B cell (primary cell): ENCODE data around the gene AGR3.

Source experiments
- CTCF ChIP-seq: fragments of 200-600 bp; IDR thresholded peaks from one replicate; pipeline ENCODE4 v1.8.0; 2022; ENCODE audit warnings: antibody characterized with exemption, mild to moderate bottlenecking
- EZH2 ChIP-seq: IDR thresholded peaks from 2 replicates; pipeline ENCODE4 v1.6.1; 2012; ENCODE audit warnings: borderline replicate concordance, low read depth, mild to moderate bottlenecking, moderate library complexity, low read length; ENCODE audit not compliant: insufficient read depth, poor library complexity, severe bottlenecking

GRCh38 chr7:16900209-16900768, 18.5 kb upstream of the AGR3 start:
- TF ChIP-seq CTCF (no peak), EZH2 (no peak)
